Esophagus (tissue), 2 donors: ENCODE measurements around the gene BCL2L12. TPM values are rescaled to one million over a fixed set of nuclear protein-coding genes. Genes with fewer than 3 reads are reported as not detected.
A peak's percentile ranks its signal among the peaks of the same experiment; 100 is the strongest.

Experiments
- H3K27ac ChIP-seq, 2 donors: one replicate each; pipeline ENCODE4 v1.5.1; 2013; ENCODE audit warnings: low read depth in 2 of 2, mild to moderate bottlenecking in 2 of 2, inconsistent platforms in 1 of 2, low read length in 1 of 2, moderate library complexity in 1 of 2
- H3K27me3 ChIP-seq, 2 donors: one replicate each; pipeline ENCODE4 v1.6.1; 2013; ENCODE audit warnings: low read length in 2 of 2, control low read depth in 1 of 2, mild to moderate bottlenecking in 1 of 2; ENCODE audit not compliant: insufficient read depth in 2 of 2, control insufficient read depth in 1 of 2
- H3K36me3 ChIP-seq, 2 donors: one replicate each; pipeline ENCODE4 v1.6.1; 2013; ENCODE audit warnings: low read length in 1 of 2; ENCODE audit not compliant: control insufficient read depth in 2 of 2, insufficient read depth in 2 of 2
- H3K4me1 ChIP-seq, 2 donors: one replicate each; pipeline ENCODE4 v1.6.1; 2013; ENCODE audit warnings: low read length in 1 of 2; ENCODE audit not compliant: control insufficient read depth in 2 of 2, insufficient read depth in 2 of 2
- H3K4me3 ChIP-seq, 2 donors: one replicate each; pipeline ENCODE4 v1.5.1; 2013; ENCODE audit warnings: low read length in 2 of 2, mild to moderate bottlenecking in 2 of 2, low read depth in 1 of 2, moderate library complexity in 1 of 2
- H3K9me3 ChIP-seq, 2 donors: one replicate each; pipeline ENCODE4 v1.6.1; 2013; ENCODE audit warnings: mild to moderate bottlenecking in 2 of 2, low read depth in 1 of 2, low read length in 1 of 2, moderate library complexity in 1 of 2; ENCODE audit not compliant: control insufficient read depth in 2 of 2, insufficient read depth in 1 of 2
- WGBS, 2 donors: extraction: QIAGEN DNeasy Blood & Tissue Kit; methylation state at CpG; one replicate each; pipeline ENCODE4 v1.1.7; 2013; 5-methylcytosine and 5-hydroxymethylcytosine counted together
- polyA plus RNA-seq, 2 donors: library from polyadenylated mRNA; stranded (reverse); fragments of 200-250 nt; gene quantifications; one replicate each; pipeline ENCODE4 v1.2.3, GENCODE V29; 2013
- donor health status: healthy with polysubstance abuse.
- donor health status: Bipolar disorder and iron deficiency.

Gene BCL2L12
- polyA plus RNA-seq, 2 donors: 10.0 to 21.4 TPM

GRCh38 chr19:49700563-49700962 is 34.8 kb downstream of the BCL2L12 start:
- 58 to 70% methylated on average over 11 of the region's 11 CpGs for WGBS, 2 donors
- H3K4me3 ChIP-seq: no peak overlapping the region

GRCh38 chr19:49701271-49701786 is 35.6 kb downstream of the BCL2L12 start:
- Histone ChIP-seq H3K27me3 (no peaks in the 10 kb centered on the region), H3K9me3 (no peaks in the 10 kb centered on the region), H3K4me3 (no peak overlapping the region), H3K4me1 (peaks cover 0 to 2% of the 10 kb centered on the region in 2 donors), H3K27ac (no peak overlapping the region), H3K36me3 (no peaks in the 10 kb centered on the region)
- WGBS, 2 donors: 54 to 55% methylated on average over 38 to 40 of the region's 40 CpGs

More at GRCh38 chr19:49700563-49700962, 34.8 kb downstream of the BCL2L12 start:
- Histone ChIP-seq H3K27ac (no peak overlapping the region), H3K4me1 (peaks cover 0 to 2% of the 10 kb centered on the region in 2 donors), H3K36me3 (no peaks in the 10 kb centered on the region), H3K9me3 (no peaks in the 10 kb centered on the region), H3K27me3 (no peaks in the 10 kb centered on the region)

- WGBS, 2 donors: 88 to 90% methylated on average over 22 of the region's 22 CpGs
- no peaks in the 10 kb centered on the region for H3K36me3 ChIP-seq
Measured at GRCh38 chr19:49704888-49705642, 39.3 kb downstream of the BCL2L12 start.

GRCh38 chr19:49705919-49706318 is 40.2 kb downstream of the BCL2L12 start:
- Histone ChIP-seq H3K27ac (no peak overlapping the region), H3K27me3 (no peaks in the 10 kb centered on the region), H3K4me3 (no peak overlapping the region), H3K36me3 (no peaks in the 10 kb centered on the region), H3K4me1 (peaks cover 0 to 2% of the 10 kb centered on the region in 2 donors), H3K9me3 (peaks cover 0 to 3% of the 10 kb centered on the region in 2 donors)
- 89 to 91% methylated on average over 16 of the region's 16 CpGs for WGBS, 2 donors

More at GRCh38 chr19:49704888-49705642, 39.3 kb downstream of the BCL2L12 start:
- no peaks in the 10 kb centered on the region for H3K27me3 ChIP-seq
- no peak overlapping the region for H3K27ac ChIP-seq
- H3K4me1 ChIP-seq: peaks cover 0 to 2% of the 10 kb centered on the region in 2 donors
- peaks cover 0 to 3% of the 10 kb centered on the region in 2 donors for H3K9me3 ChIP-seq
- no peak overlapping the region for H3K4me3 ChIP-seq

GRCh38 chr19:49710372-49710951 is 44.7 kb downstream of the BCL2L12 start:
- Histone ChIP-seq H3K9me3 (peaks cover 0 to 3% of the 10 kb centered on the region in 2 donors), H3K4me3 (no peak overlapping the region), H3K27me3 (no peaks in the 10 kb centered on the region), H3K36me3 (no peaks in the 10 kb centered on the region), H3K27ac (no peak overlapping the region), H3K4me1 (peaks cover 2 to 11% of the 10 kb centered on the region in 2 donors)
- WGBS, 2 donors: 89 to 91% methylated on average over 20 of the region's 20 CpGs

GRCh38 chr19:49712397-49712859 is 46.7 kb downstream of the BCL2L12 start:
- Histone ChIP-seq H3K4me1 (peaks cover 2 to 11% of the 10 kb centered on the region in 2 donors), H3K4me3 (no peak overlapping the region), H3K27ac (no peak overlapping the region), H3K27me3 (no peaks in the 10 kb centered on the region), H3K9me3 (peaks cover 0 to 3% of the 10 kb centered on the region in 2 donors), H3K36me3 (no peaks in the 10 kb centered on the region)
- WGBS, 2 donors: 60% methylated on average over 20 of the region's 20 CpGs

GRCh38 chr19:49713236-49713845 is 47.6 kb downstream of the BCL2L12 start:
- Histone ChIP-seq H3K36me3 (no peaks in the 10 kb centered on the region), H3K27ac (peak overlapping the region; percentile 78 to 81), H3K27me3 (no peaks in the 10 kb centered on the region), H3K4me1 (peaks cover 2 to 11% of the 10 kb centered on the region in 2 donors), H3K4me3 (peak overlapping the region in 1 of 2 donors; percentile 5), H3K9me3 (peaks cover 0 to 3% of the 10 kb centered on the region in 2 donors)
- 65 to 66% methylated on average over 8 of the region's 8 CpGs for WGBS, 2 donors

GRCh38 chr19:49716154-49716553 is 50.4 kb downstream of the BCL2L12 start:
- 66 to 70% methylated on average over 3 of the region's 3 CpGs for WGBS, 2 donors
- Histone ChIP-seq H3K27ac (no peak overlapping the region), H3K9me3 (peaks cover 0 to 4% of the 10 kb centered on the region in 2 donors), H3K4me1 (peaks cover 2 to 11% of the 10 kb centered on the region in 2 donors), H3K27me3 (no peaks in the 10 kb centered on the region), H3K36me3 (no peaks in the 10 kb centered on the region), H3K4me3 (no peak overlapping the region)

GRCh38 chr19:49718511-49718910 is 52.8 kb downstream of the BCL2L12 start:
- 88 to 89% methylated on average over 8 of the region's 8 CpGs for WGBS, 2 donors
- H3K4me1 ChIP-seq: peaks cover 0 to 4% of the 10 kb centered on the region in 2 donors
- H3K4me3 ChIP-seq: no peak overlapping the region
- H3K27me3 ChIP-seq: no peaks in the 10 kb centered on the region
- no peaks in the 10 kb centered on the region for H3K36me3 ChIP-seq
- no peak overlapping the region for H3K27ac ChIP-seq
- H3K9me3 ChIP-seq: peaks cover 0 to 4% of the 10 kb centered on the region in 2 donors
